Measurements from ENCODE around the gene ASIC2. TPM values are rescaled to one million over a fixed set of nuclear protein-coding genes. Genes with fewer than 3 reads are reported as not detected.

Gene ASIC2
- total RNA-seq, 1 experiment from 2014 or later = 4.1 TPM

- no TSS peak for BruUV-seq (replicated peaks)
- ATAC-seq (no peak), DNase-seq (ENCODE audit: low read depth, low spot score) (no peak)
- in situ Hi-C loops (cut with HindIII; ENCODE audit: low pct_unique_long_range_greater_than_20kb, low sequenced_read_pairs) (no loop called here), intact Hi-C loops (cut with micrococcal nuclease; ENCODE audit: unreplicated experiment) (no loop called here)
- no peaks in the 10 kb centered on the region for H3K27me3 ChIP-seq (ENCODE audit: control insufficient read depth, insufficient read depth, low read length)
- no peaks in the 10 kb centered on the region for H3K4me1 ChIP-seq (ENCODE audit: control insufficient read depth, insufficient read depth, low read length)
- ChIA-PET POLR2A (no interaction called here), CTCF (interaction anchor here (0.6 kb wide), 1 partner anchor 208 kb away, joined by 4 read pairs; no protein-coding TSS in a partner anchor)
- H3K36me3 ChIP-seq (ENCODE audit: control insufficient read depth, insufficient read depth, low read length) = no peaks in the 10 kb centered on the region
- no peak overlapping the region for H3K4me3 ChIP-seq (ENCODE audit: low read depth in 2 of 2, low read length in 2 of 2)
- H3K27ac ChIP-seq (ENCODE audit: low read length) = no peak overlapping the region
- TF ChIP-seq TCF7L2 (IDR thresholded peaks at IDR 0.05; ENCODE audit: low read depth, low read length) = no peak
- no peak for TF ChIP-seq CTCF (IDR thresholded peaks at IDR 0.05)
- no peak for TF ChIP-seq SIN3A (IDR thresholded peaks at IDR 0.05; ENCODE audit: borderline replicate concordance, insufficient read depth, low read depth, low read length)
- TF ChIP-seq, protein P1, sequence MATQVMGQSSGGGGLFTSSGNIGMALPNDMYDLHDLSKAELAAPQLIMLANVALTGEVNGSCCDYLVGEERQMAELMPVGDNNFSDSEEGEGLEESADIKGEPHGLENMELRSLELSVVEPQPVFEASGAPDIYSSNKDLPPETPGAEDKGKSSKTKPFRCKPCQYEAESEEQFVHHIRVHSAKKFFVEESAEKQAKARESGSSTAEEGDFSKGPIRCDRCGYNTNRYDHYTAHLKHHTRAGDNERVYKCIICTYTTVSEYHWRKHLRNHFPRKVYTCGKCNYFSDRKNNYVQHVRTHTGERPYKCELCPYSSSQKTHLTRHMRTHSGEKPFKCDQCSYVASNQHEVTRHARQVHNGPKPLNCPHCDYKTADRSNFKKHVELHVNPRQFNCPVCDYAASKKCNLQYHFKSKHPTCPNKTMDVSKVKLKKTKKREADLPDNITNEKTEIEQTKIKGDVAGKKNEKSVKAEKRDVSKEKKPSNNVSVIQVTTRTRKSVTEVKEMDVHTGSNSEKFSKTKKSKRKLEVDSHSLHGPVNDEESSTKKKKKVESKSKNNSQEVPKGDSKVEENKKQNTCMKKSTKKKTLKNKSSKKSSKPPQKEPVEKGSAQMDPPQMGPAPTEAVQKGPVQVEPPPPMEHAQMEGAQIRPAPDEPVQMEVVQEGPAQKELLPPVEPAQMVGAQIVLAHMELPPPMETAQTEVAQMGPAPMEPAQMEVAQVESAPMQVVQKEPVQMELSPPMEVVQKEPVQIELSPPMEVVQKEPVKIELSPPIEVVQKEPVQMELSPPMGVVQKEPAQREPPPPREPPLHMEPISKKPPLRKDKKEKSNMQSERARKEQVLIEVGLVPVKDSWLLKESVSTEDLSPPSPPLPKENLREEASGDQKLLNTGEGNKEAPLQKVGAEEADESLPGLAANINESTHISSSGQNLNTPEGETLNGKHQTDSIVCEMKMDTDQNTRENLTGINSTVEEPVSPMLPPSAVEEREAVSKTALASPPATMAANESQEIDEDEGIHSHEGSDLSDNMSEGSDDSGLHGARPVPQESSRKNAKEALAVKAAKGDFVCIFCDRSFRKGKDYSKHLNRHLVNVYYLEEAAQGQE (IDR thresholded peaks at IDR 0.05; ENCODE audit: insufficient read depth in 1 of 2, low read depth in 2 of 2, low read length in 1 of 2) = no peak
- no peak for TF ChIP-seq POLR2AphosphoS5 (IDR thresholded peaks at IDR 0.05; ENCODE audit: low read depth, low read length)
- H3K9me3 ChIP-seq (ENCODE audit: control insufficient read depth, insufficient read depth, low read depth, low read length) = no peaks in the 10 kb centered on the region
Observed at GRCh38 chr17:33091271-33091670, 201.8 kb downstream of the ASIC2 start.

DNA sequence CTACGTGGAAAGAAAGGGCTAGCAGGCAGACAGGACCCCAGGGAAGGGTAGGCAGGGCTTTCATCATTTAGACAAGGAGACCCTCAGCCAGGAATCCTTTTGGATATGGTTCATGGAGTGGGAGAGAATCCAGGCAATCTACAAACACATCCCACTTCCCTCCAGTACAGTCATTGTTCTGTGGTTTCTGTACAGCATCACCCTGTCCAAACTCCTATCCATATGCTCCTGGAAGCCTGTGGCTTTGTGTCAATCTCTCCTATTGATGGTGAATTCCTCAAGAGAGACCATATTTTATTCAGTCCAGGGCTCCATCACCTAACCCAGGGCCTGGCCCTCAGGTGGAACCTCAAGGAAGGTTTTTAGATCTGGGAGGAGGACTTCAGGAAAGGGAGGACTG lies 202.3 kb downstream of the ASIC2 start:
- DNase-seq (ENCODE audit: low read depth, low spot score) (no peak), ATAC-seq (no peak)
- H3K4me3 ChIP-seq (ENCODE audit: low read depth in 2 of 2, low read length in 2 of 2) = no peak overlapping the region
- ChIA-PET CTCF (no interaction called here), POLR2A (no interaction called here)
- intact Hi-C loops (cut with micrococcal nuclease; ENCODE audit: unreplicated experiment) (no loop called here), in situ Hi-C loops (cut with HindIII; ENCODE audit: low pct_unique_long_range_greater_than_20kb, low sequenced_read_pairs) (no loop called here)
- H3K9me3 ChIP-seq (ENCODE audit: control insufficient read depth, insufficient read depth, low read depth, low read length) = no peaks in the 10 kb centered on the region
- no TSS peak for BruUV-seq (replicated peaks)
- no peaks in the 10 kb centered on the region for H3K27me3 ChIP-seq (ENCODE audit: control insufficient read depth, insufficient read depth, low read length)
- no peaks in the 10 kb centered on the region for H3K4me1 ChIP-seq (ENCODE audit: control insufficient read depth, insufficient read depth, low read length)
- H3K36me3 ChIP-seq (ENCODE audit: control insufficient read depth, insufficient read depth, low read length) = no peaks in the 10 kb centered on the region
- TF ChIP-seq SIN3A (IDR thresholded peaks at IDR 0.05; ENCODE audit: borderline replicate concordance, insufficient read depth, low read depth, low read length) (no peak), POLR2AphosphoS5 (IDR thresholded peaks at IDR 0.05; ENCODE audit: low read depth, low read length) (no peak), CTCF (IDR thresholded peaks at IDR 0.05) (no peak), TCF7L2 (IDR thresholded peaks at IDR 0.05; ENCODE audit: low read depth, low read length) (no peak)
- TF ChIP-seq, protein P1 (IDR thresholded peaks at IDR 0.05; ENCODE audit: insufficient read depth in 1 of 2, low read depth in 2 of 2, low read length in 1 of 2) = no peak
- no peak overlapping the region for H3K27ac ChIP-seq (ENCODE audit: low read length)

Measured in Panc1 (cell line).